Measurements from ENCODE around the gene SSU72. TPM values are rescaled to one million over a fixed set of nuclear protein-coding genes. Genes with fewer than 3 reads are reported as not detected.

Gene SSU72
- total RNA-seq, 6 experiments from 2014 or later: 46.6 to 72.6 (median 63.8) TPM

DNA sequence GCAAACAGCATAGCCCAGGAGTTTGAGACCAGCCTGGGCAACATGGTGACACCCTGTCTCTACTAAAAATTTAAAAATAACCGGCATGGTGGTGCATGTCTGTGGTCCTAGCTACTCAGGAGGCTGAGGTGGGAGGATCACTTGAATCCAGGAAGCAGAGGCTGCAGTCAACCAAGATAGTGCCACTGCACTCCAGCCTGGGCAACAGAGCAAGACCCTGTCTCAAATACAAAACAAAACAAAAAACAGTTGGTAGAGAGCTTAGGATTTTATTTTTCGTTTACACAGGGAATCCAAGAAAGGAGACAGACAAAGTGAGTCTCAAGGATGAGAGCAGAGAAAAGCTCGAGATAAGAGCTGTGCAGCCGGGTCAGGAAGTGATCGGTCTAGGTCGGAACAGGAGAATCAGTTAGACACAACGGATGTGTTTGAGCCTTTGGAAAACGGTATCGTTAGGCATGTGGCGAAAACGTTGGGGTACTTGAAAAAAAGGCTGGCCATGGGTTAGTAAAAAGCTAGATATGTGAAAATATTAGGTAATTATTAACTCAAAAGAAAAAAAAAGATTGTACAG, 38.9 kb upstream of the SSU72 start:
- Histone ChIP-seq H3K9me3 (no peaks in the 10 kb centered on the region), H3K27ac (peak overlapping the region in 1 of 3 donors; percentile 95), H3K27me3 (no peaks in the 10 kb centered on the region), H3K4me1 (peaks cover 0 to 37% (median 13%) of the 10 kb centered on the region in 4 donors), H3K4me3 (peak overlapping the region in 1 of 3 donors; percentile 83), H3K36me3 (no peaks in the 10 kb centered on the region)
- TF ChIP-seq POLR2A (IDR thresholded peaks at IDR 0.05): no peak
- ATAC-seq (no peak), DNase-seq (no peak)
- WGBS (ENCODE audit: insufficient coverage, low coverage, low lambda C conversion rate, missing lambda C conversion rate): 61% methylated on average over 11 of the region's 11 CpGs
- intact Hi-C loops (cut with DNase I): no loop called here

DNA sequence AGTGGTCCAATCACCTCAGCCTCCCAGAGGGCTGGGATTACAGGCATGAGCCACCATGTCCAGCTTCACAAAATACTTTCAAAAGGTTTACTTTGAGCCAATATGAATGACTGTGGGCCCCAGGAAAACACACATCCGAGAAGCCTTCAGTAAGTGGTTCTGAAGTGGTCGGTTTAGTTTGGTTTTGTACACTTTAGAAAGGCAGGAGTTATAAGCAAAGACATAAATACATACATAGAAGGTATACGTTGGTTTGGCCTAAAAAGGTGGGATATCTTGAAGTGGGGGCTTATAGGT, 37.4 kb upstream of the SSU72 start:
- no peak overlapping the region for H3K27ac ChIP-seq
- intact Hi-C loops (cut with DNase I): no loop called here
- no peak for ATAC-seq

GRCh38 chr1:1610796-1611195, 36.1 kb upstream of the SSU72 start:
- Histone ChIP-seq H3K9me3 (no peaks in the 10 kb centered on the region), H3K36me3 (no peaks in the 10 kb centered on the region), H3K27ac (no peak overlapping the region), H3K4me1 (peaks cover 0 to 24% (median 7%) of the 10 kb centered on the region in 4 donors), H3K27me3 (no peaks in the 10 kb centered on the region), H3K4me3 (no peak overlapping the region)
- TF ChIP-seq, protein P1, sequence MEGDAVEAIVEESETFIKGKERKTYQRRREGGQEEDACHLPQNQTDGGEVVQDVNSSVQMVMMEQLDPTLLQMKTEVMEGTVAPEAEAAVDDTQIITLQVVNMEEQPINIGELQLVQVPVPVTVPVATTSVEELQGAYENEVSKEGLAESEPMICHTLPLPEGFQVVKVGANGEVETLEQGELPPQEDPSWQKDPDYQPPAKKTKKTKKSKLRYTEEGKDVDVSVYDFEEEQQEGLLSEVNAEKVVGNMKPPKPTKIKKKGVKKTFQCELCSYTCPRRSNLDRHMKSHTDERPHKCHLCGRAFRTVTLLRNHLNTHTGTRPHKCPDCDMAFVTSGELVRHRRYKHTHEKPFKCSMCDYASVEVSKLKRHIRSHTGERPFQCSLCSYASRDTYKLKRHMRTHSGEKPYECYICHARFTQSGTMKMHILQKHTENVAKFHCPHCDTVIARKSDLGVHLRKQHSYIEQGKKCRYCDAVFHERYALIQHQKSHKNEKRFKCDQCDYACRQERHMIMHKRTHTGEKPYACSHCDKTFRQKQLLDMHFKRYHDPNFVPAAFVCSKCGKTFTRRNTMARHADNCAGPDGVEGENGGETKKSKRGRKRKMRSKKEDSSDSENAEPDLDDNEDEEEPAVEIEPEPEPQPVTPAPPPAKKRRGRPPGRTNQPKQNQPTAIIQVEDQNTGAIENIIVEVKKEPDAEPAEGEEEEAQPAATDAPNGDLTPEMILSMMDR (IDR thresholded peaks at IDR 0.05): no peak
- no peak for TF ChIP-seq POLR2A (IDR thresholded peaks at IDR 0.05)
- intact Hi-C loops (cut with DNase I): no loop called here
- 56% methylated on average over 8 of the region's 9 CpGs for WGBS (ENCODE audit: insufficient coverage, low coverage, low lambda C conversion rate, missing lambda C conversion rate)
- no peak for ATAC-seq
- no peak for DNase-seq

More for the DNA sequence above, 37.4 kb upstream of the SSU72 start:
- Histone ChIP-seq H3K4me3 (no peak overlapping the region), H3K36me3 (no peaks in the 10 kb centered on the region), H3K4me1 (peaks cover 0 to 32% (median 11%) of the 10 kb centered on the region in 4 donors), H3K9me3 (no peaks in the 10 kb centered on the region), H3K27me3 (no peaks in the 10 kb centered on the region)
- no peak for DNase-seq
- TF ChIP-seq, protein P1 (IDR thresholded peaks at IDR 0.05): no peak
- no peak for TF ChIP-seq POLR2A (IDR thresholded peaks at IDR 0.05)
- 76% methylated on average over 2 of the region's 3 CpGs for WGBS (ENCODE audit: insufficient coverage, low coverage, low lambda C conversion rate, missing lambda C conversion rate)

DNA sequence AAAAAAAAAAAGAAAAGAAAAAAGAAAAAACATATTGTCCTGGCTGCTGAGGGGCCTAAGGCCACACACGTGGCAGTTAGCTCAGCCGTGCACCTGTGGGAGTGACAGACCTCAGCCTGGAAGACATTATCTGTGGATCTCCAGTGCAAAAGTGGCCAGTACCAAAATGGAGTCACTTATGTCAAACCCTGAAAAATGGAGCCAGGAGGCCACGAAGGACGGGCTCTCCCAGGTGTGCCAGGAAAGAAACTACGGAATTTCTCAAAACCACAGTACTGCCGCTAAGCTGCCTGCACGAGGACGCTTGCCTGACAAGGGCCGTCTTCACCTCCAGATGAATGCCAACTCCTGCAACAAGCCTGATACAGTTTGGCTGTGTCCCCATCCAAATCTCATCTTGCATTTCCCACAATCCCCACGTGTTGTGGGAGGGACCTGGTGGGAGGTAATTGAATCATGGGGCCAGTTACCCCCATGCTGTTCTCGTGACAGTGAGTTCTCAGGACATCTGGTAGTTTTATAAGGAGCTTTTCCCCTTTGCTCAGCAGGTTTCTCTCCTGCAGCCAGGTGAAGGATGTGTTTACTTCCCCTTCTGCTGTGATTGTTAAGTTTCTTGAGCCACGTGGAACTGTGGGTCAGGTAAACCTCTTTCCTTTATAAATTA, 35.3 kb upstream of the SSU72 start:
- Histone ChIP-seq H3K9me3 (no peaks in the 10 kb centered on the region), H3K4me1 (peaks cover 0 to 24% (median 7%) of the 10 kb centered on the region in 4 donors), H3K36me3 (no peaks in the 10 kb centered on the region), H3K27ac (no peak overlapping the region), H3K4me3 (no peak overlapping the region), H3K27me3 (no peaks in the 10 kb centered on the region)
- WGBS (ENCODE audit: insufficient coverage, low coverage, low lambda C conversion rate, missing lambda C conversion rate): 80% methylated on average over 7 of the region's 12 CpGs
- TF ChIP-seq, protein P1 (IDR thresholded peaks at IDR 0.05): no peak
- TF ChIP-seq POLR2A (IDR thresholded peaks at IDR 0.05): no peak
- intact Hi-C loops (cut with DNase I): no loop called here
- ATAC-seq (no peak), DNase-seq (no peak)

GRCh38 chr1:1606232-1606631, 31.6 kb upstream of the SSU72 start:
- no peak overlapping the region for H3K4me3 ChIP-seq
- no peak overlapping the region for H3K27ac ChIP-seq
- no peaks in the 10 kb centered on the region for H3K27me3 ChIP-seq
- ATAC-seq (no peak), DNase-seq (peak in 1 of 3 donors; percentile 55)
- TF ChIP-seq, protein P1 (IDR thresholded peaks at IDR 0.05): no peak
- no peak for TF ChIP-seq POLR2A (IDR thresholded peaks at IDR 0.05)
- intact Hi-C loops (cut with DNase I): no loop called here
- no peaks in the 10 kb centered on the region for H3K36me3 ChIP-seq
- no peaks in the 10 kb centered on the region for H3K9me3 ChIP-seq
- no CpG with 5 or more reads among the region's 13 CpGs for WGBS (ENCODE audit: insufficient coverage, low coverage, low lambda C conversion rate, missing lambda C conversion rate)
- H3K4me1 ChIP-seq: peaks cover 0 to 7% (median 3%) of the 10 kb centered on the region in 4 donors
